ENCODE measurements around the gene IL21R.
"Not testable (repeated sequence)": the region's sequence is repeated elsewhere in the genome, so short reads cannot be mapped to it uniquely, and the experiment has no call there.

The IL21R gene

GRCh38 chr16:27428026-27428785 is 26.2 kb downstream of the IL21R start:
- no peak for DNase-seq

DNA sequence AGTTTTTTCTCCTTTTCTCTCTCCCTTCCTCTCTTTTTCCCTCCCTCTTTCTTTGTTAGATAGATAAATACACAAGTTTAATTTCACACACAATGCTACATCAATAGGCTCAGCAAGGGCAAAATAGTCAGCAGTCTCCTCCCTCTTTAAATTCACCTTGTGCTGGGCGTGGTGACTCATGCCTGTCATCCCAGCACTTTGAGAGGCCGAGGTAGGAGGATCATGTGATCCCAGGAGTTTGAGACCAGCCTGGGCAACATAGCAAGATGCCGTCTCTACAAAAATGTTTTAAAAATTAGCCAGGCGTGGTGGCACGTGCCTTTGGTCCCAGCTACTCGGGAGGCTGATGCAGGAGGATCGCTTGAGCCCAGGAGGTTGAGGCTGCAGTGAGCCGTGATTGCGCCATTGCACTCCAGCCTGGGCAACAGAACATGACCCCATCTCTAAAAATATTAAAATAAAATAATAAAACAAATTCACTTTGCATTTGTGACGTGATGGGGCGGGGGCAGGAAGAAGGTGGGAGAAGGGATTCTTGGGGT is 27.4 kb downstream of the IL21R start:
- DNase-seq = no peak

- DNase-seq = no peak
These were observed 28.0 kb downstream of the IL21R start for GRCh38 chr16:27429981-27430441.

DNA sequence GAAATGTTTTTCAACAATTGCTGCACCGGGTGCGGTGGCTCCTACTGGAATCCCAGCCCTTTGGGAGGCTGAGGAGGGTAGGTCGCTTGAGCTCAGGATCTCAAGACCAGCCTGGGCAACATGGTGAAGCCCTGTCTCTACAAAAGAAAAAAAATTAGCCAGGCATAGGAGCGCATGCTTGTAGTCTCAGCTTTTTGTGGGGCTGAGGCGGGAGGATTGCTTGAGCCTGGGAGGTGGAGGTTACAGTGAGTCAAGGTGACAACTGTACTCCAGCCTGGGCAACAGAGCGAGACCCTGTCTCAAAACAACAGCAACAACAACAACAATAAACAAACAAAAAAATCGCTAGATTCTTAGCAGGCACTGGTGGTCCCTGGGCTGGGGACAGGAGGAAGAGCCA is 28.5 kb downstream of the IL21R start:
- DNase-seq = no peak

DNA sequence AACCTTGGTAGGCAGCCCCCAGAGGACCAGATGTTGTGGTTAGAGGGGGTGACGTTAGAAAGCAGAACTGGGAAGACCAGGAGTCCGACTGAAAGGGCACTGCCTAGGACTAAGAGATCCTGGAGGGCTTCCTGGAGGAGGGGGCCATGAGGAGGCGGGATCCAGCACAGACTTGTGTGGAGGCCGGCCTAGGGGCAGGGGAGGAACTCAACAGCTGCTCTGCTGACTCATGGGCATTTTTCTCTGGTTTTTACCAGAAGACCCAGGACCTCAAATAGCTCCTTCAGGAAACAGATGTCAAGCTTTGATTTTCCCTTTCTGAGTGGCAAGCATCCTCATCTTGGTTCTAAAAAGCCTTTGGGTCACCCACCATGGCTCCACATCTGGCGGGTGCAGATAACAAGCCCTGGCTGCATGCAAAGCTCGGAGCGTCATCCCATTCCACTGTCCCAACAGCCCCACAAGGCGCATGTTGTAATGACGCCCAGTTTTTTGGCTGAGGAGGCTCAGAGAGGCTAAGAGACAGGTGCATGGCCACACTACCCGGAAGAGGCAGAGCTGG is 29.0 kb downstream of the IL21R start:
- peak; percentile 49 for DNase-seq

DNA sequence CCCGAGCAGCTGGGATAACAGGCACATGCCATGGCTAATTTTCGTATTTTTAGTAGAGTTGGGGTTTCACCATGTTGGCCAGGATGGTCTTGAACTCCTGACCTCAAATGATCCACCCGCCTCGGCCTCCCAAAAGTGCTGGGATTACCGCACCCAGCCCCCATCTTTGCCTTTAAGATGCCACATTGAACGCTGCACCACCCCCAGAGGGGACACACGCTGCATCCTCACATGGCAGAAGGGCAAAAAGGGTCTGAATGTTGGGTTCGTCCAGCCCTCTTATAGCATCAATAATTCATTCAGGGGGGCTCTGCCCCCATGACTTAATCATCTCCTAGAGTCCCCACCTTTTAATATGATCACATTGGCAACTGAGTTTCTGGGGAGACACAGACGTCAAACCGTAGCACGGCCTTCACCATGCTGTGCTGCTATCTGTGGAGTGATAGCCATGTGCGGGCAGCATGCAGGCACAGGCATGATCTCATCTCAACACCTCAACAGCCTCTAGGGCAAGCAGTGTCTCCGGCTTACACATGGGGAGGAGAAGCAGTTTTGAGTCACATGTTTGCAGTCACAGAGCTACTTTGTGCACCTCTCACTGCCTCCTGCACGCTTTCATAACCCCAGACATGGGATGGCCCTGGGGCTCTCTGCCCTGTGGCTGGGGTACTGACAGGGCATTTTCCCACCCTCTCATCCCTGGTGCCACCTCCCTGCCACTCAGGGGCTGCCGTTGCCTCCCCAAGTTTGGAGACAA is 30.0 kb downstream of the IL21R start:
- peak; percentile 38 for DNase-seq

DNA sequence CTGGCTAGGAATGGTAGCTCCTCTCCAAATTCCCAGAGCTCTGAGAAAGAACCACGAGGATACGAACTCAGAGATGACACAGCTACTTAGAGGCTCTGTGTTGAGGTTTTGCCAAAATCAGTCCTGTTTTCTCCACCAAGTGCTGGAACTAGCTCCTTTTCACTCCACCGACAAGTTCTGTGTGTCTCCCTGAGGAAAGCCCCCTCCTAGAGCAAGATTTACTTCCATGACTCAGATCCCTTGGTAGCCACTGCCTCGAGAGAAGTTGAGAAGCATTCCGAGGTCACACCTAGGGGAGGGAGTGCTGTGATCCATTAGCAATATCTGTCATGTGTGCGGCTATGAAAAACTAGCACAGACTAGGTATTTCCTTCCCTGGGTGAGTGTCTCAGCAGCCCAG is 30.6 kb downstream of the IL21R start:
- peak; percentile 93 for DNase-seq

DNA sequence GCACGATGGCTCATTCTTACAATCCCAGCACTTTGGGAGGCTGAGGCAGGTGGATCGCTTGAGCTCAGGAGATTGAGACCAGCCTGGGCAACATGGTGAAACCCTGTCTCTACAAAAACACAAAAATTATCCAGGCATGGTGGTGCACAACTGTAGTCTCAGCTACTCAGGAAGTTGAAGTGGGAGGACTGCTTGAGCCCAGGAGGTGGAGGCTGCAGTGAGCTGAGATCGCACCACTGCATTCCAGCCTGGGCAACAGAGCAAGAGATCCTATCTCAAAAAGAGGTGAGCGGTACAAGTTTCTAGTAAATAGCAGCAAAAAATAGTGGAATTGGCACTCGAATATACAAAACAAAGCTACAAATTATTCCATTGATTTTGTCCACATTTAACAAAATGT is 31.2 kb downstream of the IL21R start:
- DNase-seq = not testable (repeated sequence)

DNA sequence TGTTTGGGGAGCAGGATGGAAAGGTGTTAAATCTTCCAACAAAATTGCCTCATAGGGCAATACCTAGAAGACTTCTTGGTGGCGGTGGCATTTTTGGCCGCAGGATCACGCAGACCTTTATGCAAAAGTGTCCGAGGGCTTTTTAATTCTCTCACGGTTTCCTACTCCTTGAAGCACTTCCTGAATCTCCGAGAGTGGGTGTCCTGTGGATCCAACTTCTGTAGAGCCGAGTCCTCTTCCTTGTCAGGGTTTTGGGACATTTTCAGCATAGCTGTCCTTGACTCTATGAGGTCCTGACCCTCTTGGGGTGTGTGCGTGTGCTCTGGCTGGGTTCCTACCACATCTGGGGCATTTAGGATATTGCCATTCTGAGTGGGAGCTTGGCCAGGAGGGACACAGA is 31.7 kb downstream of the IL21R start:
- DNase-seq = no peak

DNA sequence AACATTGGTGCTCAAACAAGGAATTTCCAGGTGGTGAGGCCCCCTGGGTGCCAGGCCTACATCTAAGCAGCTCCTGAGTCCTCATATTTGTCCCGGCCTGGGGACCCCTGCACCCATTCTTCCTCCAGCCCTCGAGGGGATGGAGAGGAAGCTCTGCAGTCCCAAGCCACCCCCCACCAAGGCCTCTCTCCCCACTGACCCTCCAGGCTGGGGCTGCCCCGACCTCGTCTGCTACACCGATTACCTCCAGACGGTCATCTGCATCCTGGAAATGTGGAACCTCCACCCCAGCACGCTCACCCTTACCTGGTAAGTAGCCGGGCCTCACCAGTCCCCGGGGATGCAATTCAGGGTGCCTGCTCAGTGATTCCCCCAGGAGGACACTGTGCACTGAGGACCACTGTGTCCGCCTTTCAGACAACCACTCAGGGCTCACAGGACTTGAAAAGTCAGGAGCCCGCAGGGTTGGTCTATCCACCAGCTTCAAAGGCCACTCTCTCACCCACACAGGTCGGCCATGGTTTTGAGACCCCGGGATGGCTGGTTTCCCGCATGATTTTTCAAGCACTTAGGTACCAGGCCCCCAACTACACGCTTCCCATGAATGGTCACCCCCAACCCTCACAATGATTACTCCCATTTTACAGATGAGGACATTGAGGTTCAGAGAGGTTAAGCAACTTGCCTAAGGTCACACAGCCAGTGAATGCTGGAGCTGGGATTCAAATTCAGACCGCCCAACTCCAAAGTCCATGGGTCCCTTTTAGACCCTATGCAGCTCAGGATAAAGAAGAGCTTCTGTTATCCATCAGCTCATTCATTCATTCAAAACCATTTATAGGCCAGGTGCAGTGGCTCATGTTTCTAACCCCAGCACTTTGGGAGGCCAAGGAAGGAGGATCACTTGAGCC is 32.4 kb downstream of the IL21R start:
- DNase-seq = no peak

GRCh38 chr16:27435146-27435545 is 33.2 kb downstream of the IL21R start:
- not testable (repeated sequence) for DNase-seq

DNA sequence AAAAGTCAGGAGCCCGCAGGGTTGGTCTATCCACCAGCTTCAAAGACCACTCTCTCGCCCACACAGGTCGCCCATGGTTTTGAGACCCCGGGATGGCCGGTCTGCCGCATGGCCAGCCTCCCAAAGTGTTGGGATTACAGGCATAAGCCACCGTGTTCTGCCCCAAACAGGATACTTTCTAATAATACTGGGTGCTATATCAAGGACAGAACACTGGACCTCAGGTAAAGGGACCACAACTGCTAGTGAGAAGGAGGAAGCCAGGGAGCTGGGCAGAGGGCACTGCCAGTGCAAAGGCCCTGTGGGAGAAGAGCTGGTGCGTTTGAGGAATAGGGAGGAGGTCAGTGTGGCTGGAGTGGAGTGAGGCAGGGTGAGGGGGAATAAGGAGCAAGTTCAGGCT is 34.1 kb downstream of the IL21R start:
- DNase-seq = no peak

GRCh38 chr16:27436921-27437650 is 35.1 kb downstream of the IL21R start:
- DNase-seq = no peak

DNA sequence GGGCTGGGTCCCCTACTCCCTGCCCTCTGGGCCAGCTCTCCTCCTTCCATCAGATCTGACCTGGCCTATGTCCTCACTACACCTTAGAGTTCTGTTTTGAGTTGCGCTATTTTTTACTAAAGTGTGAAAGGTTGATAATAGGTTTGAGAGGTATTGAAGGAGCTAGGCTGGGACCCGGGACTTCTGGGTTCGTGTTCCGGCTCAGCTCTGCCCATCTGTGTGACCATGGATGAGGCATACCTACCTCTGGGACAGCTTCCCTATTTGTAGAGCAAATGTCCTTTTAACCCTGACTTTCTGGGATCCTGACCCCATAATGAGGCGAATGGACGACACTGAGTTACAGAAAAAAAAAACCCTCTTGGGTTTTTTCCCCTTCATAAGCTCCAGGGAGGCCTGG is 36.0 kb downstream of the IL21R start:
- DNase-seq = no peak

GRCh38 chr16:27439271-27440018 is 37.5 kb downstream of the IL21R start:
- no peak for DNase-seq

- no peak for DNase-seq
These were observed 39.3 kb downstream of the IL21R start for GRCh38 chr16:27441276-27441675.

GRCh38 chr16:27441998-27442397 is 40.0 kb downstream of the IL21R start:
- DNase-seq = no peak

DNA sequence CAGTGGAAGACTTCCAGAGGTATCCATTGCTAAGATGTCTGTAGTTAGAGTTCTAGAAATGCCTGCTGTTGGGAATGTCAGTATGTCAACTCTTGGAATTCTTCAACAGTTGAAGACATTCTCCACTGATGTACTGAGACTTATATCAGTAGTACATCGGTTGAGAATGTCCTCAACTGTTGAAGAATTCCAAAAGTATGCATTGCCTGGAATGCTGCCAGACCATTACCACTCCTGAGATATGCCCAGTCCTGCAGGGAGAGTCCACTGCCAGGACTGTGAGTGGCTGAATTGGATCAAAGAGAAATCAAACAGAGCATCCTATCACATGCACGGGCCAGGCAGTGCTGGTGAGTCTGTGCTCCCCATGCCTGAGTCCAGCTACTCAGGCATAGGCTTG is 42.0 kb downstream of the IL21R start:
- DNase-seq = peak; percentile 61

DNA sequence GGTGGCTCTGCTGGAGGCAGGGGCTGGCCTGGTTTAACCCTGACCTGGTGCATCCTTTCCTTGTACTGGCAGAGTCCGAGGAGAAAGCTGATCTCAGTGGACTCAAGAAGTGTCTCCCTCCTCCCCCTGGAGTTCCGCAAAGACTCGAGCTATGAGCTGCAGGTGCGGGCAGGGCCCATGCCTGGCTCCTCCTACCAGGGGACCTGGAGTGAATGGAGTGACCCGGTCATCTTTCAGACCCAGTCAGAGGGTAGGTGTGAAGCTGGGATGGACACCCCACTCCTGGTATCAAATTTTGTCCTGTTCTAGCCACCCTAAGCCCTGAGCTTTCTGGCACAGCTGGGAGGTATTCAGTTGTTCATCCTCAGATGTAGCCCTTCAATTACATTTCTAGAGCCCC is 42.5 kb downstream of the IL21R start:
- DNase-seq = no peak

GRCh38 chr16:27445502-27446175 is 43.7 kb downstream of the IL21R start:
- DNase-seq = no peak
